Measurements from ENCODE around the gene CAMK1D.

GRCh38 chr10:12416344-12417050, 67.2 kb downstream of the CAMK1D start:
- TF ChIP-seq, protein P1, sequence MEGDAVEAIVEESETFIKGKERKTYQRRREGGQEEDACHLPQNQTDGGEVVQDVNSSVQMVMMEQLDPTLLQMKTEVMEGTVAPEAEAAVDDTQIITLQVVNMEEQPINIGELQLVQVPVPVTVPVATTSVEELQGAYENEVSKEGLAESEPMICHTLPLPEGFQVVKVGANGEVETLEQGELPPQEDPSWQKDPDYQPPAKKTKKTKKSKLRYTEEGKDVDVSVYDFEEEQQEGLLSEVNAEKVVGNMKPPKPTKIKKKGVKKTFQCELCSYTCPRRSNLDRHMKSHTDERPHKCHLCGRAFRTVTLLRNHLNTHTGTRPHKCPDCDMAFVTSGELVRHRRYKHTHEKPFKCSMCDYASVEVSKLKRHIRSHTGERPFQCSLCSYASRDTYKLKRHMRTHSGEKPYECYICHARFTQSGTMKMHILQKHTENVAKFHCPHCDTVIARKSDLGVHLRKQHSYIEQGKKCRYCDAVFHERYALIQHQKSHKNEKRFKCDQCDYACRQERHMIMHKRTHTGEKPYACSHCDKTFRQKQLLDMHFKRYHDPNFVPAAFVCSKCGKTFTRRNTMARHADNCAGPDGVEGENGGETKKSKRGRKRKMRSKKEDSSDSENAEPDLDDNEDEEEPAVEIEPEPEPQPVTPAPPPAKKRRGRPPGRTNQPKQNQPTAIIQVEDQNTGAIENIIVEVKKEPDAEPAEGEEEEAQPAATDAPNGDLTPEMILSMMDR (IDR thresholded peaks at IDR 0.05 in 4 of 5, conservative IDR thresholded peaks at IDR 0.05 in 1 of 5): no peak
- no peak for TF ChIP-seq POLR2A (IDR thresholded peaks at IDR 0.05)

Data from gastrocnemius medialis (tissue), 4 donors.